ENCODE data around the gene GRIN2C.

DNA sequence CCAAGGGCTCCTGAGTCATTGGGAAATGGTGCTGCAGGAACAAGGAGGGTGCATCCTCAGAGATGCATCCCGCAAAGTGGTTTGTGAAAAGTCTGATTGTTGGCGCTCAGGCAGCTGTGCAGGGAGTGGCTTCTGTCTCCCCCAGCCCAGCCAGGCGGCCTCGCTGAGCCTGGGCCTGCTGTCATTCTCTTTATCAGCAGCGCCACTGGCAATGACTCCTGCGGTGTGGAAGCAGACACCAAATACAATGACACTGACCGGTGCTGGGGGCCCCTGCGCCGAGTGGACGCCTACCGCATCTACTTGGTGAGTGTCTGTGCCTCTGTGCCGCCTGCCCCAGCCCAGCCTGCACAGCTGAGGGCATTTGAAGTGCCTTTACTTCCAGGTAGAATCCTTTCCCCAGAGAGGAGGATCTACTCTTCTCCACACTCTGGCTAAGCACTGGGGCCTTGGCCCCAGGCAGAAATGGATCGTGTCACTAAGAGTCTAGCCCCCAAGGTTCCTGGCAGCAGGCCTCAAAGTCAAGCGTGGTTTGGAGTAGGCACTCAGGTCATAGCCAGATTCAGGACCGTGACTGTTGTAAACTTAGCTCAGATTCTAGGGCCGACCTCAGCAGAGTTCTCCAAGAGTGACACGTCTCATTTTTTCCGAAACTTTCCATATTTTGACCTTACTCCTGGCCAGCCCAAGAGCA, 64.2 kb downstream of the GRIN2C start:
- TF ChIP-seq, protein P1, sequence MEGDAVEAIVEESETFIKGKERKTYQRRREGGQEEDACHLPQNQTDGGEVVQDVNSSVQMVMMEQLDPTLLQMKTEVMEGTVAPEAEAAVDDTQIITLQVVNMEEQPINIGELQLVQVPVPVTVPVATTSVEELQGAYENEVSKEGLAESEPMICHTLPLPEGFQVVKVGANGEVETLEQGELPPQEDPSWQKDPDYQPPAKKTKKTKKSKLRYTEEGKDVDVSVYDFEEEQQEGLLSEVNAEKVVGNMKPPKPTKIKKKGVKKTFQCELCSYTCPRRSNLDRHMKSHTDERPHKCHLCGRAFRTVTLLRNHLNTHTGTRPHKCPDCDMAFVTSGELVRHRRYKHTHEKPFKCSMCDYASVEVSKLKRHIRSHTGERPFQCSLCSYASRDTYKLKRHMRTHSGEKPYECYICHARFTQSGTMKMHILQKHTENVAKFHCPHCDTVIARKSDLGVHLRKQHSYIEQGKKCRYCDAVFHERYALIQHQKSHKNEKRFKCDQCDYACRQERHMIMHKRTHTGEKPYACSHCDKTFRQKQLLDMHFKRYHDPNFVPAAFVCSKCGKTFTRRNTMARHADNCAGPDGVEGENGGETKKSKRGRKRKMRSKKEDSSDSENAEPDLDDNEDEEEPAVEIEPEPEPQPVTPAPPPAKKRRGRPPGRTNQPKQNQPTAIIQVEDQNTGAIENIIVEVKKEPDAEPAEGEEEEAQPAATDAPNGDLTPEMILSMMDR (IDR thresholded peaks at IDR 0.05), result no peak
- no peak for TF ChIP-seq EP300 (IDR thresholded peaks at IDR 0.05)
